Adrenal gland (tissue), 5 donors: ENCODE results near the gene C1QTNF12.

Experiments used
- POLR2A ChIP-seq, 2 donors: fragments of 450-650 bp; IDR thresholded peaks; one replicate each; pipeline ENCODE4 v1.6.1; 2017; ENCODE audit warnings: antibody characterized with exemption in 2 of 2, mild to moderate bottlenecking in 2 of 2, moderate library complexity in 1 of 2
- TF ChIP-seq, protein P1 (sequence below), 6 experiments: fragments of 450-650 bp in 4 of 6; fragments of 200-600 bp in 2 of 6; sonication (generic) in 1 of 6; IDR thresholded peaks; 1 replicate in 5 of 6; 2 replicates in 1 of 6; pipeline versions ENCODE4 v1.5.1 to v1.8.0; 2016 to 2021; ENCODE audit warnings: antibody characterized with exemption in 6 of 6, mild to moderate bottlenecking in 2 of 6, moderate library complexity in 1 of 6
- donor health status: DM: no; HTN: no; CAD: no.

DNA sequence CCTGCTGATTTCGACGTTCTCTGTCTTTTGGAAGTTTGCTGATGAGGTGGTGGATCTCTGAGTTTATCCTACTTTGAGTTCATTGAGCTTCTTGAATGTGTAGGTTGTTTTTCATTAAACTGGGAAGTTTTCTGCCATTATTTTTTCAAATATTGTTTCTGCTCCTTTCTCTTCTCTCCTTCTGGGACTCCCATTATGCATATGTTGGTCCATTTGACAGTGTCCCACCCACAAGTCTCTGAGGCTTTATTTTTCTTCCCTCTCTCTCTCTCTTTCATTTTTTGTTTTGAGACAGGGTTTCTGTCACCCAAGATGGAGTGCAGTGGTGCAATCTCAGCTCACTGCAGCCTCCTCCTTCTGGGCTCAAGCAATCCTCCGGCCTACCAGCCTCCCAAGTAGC lies 51.8 kb downstream of the C1QTNF12 start:
- TF ChIP-seq, protein P1, sequence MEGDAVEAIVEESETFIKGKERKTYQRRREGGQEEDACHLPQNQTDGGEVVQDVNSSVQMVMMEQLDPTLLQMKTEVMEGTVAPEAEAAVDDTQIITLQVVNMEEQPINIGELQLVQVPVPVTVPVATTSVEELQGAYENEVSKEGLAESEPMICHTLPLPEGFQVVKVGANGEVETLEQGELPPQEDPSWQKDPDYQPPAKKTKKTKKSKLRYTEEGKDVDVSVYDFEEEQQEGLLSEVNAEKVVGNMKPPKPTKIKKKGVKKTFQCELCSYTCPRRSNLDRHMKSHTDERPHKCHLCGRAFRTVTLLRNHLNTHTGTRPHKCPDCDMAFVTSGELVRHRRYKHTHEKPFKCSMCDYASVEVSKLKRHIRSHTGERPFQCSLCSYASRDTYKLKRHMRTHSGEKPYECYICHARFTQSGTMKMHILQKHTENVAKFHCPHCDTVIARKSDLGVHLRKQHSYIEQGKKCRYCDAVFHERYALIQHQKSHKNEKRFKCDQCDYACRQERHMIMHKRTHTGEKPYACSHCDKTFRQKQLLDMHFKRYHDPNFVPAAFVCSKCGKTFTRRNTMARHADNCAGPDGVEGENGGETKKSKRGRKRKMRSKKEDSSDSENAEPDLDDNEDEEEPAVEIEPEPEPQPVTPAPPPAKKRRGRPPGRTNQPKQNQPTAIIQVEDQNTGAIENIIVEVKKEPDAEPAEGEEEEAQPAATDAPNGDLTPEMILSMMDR (IDR thresholded peaks at IDR 0.05), result no peak
- TF ChIP-seq POLR2A (IDR thresholded peaks at IDR 0.05), result no peak
